Ishikawa (cell line): Measurements from ENCODE around the gene ABCC3.

Experiments
- CREB1 ChIP-seq: IDR thresholded peaks from 2 replicates; pipeline ENCODE4 v1.6.1; 2012; ENCODE audit warnings: low read depth
- EGR1 ChIP-seq: IDR thresholded peaks from 2 replicates; pipeline ENCODE4 v1.6.1; 2012
- EP300 ChIP-seq: IDR thresholded peaks from 2 replicates; pipeline ENCODE4 v1.6.1; 2012; ENCODE audit warnings: borderline replicate concordance
- FOXM1 ChIP-seq: IDR thresholded peaks from 2 replicates; pipeline ENCODE4 v1.6.1; 2012; ENCODE audit warnings: low read depth, borderline replicate concordance
- NFIC ChIP-seq: IDR thresholded peaks from 2 replicates; pipeline ENCODE4 v1.6.1; 2012
- RAD21 ChIP-seq: IDR thresholded peaks from 2 replicates; pipeline ENCODE4 v1.6.1; 2012; ENCODE audit warnings: low read depth
- TAF1 ChIP-seq: IDR thresholded peaks from 2 replicates; pipeline ENCODE4 v1.6.1; 2012; ENCODE audit warnings: low read depth, mild to moderate bottlenecking
- TEAD4 ChIP-seq: IDR thresholded peaks from 2 replicates; pipeline ENCODE4 v1.6.1; 2012
- YY1 ChIP-seq: IDR thresholded peaks from 2 replicates; pipeline ENCODE4 v1.6.1; 2012; ENCODE audit warnings: low read depth
- ZBTB7A ChIP-seq: IDR thresholded peaks from 2 replicates; pipeline ENCODE4 v1.6.1; 2012; ENCODE audit warnings: low read depth

GRCh38 chr17:50668838-50669581, 34.3 kb downstream of the ABCC3 start:
- TF ChIP-seq FOXM1 (no peak), YY1 (no peak), NFIC (no peak), TAF1 (no peak), CREB1 (no peak), EGR1 (no peak), RAD21 (no peak), EP300 (no peak), ZBTB7A (no peak), TEAD4 (no peak)
